ENCODE data around the gene ABITRAM. TPM values are rescaled to one million over a fixed set of nuclear protein-coding genes. Genes with fewer than 3 reads are reported as not detected.
"Not testable (repeated sequence)": the region's sequence is repeated elsewhere in the genome, so short reads cannot be mapped to it uniquely, and the experiment has no call there.

Gene ABITRAM
- total RNA-seq, 1 experiment from 2014 or later, result 15.5 TPM

DNA sequence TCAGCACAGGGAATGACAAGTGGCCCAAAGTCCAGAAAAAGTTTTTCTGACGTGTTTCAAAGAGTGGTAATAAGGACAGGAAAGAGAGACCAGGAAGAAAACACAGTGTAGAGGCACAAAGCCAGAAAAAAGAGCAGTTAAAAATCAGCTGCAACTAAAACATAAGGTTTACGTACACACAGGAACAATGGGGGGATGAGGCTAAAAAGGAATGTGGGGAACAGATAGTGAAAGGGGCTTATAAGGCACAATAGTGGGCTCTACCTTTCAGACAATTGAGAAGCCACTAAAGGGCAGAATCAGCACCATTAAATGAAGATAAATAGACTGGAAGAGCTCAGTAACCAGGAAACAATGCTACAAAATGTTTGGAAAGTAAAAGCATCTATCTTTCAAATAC lies 5.8 kb upstream of the ABITRAM start:
- DNase-seq (ENCODE audit: low spot score), result no peak

DNA sequence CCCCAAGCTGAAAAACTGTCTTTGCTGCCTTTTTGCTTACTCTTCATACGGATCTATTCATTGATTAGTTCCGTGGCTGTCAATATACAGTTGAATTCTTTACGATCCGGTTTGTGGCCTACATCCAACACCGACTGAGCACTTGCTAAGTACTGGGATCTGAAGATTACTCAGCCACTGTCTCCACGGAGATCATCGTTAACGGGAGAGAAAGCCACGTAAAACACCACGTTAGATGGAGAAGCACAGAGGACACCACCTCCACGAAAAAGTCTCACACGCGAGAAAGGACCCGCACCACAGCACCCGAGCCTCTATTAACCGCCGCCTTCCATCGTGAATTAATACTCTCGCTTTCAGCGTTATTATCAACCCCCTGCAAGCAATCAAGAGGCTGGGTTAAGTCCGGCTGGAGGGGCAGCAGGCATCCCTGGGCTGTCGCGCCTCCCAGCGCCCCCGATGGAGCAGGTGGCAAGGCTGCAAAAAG lies 926 bp upstream of the ABITRAM start:
- peak; percentile 23 for DNase-seq (ENCODE audit: low spot score)

DNA sequence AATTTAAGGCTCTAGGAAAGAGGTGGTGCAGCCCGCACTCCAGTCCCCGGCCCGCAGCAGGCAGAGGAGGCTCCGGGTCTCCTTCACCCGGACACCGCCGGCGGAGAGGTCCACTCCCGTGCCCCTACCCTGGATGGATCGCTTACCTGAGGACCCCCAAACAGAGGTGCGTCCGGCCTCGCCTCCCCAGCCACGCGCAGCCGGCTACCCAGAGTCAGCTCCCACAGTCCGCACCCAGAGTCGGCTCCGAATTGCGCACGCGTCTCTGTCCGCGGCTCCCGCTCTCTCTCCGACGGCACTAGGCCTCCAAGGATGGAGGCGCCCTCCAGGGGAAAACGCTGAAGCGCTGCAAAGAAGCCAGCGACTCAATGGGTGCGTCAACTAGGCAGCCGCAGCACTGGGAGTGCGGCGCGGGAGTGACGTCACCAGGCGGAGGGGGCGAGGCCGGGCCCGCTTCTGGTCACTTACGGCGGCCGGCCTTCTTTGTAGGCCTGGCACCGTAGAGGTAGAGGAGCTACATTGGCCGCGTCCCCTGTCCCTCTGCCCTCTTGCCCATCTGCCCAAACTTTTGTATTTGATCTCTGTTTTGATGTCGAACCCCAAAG lies 380 bp upstream of the ABITRAM start, which contains the start of gene ELP1:
Gene ELP1, minus strand, starts transcription at position 407 of the 605 bp plus-strand sequence. CDS start 2,978 bp downstream, outside the sequence.
- DNase-seq (ENCODE audit: low spot score), result peak; percentile 93

DNA sequence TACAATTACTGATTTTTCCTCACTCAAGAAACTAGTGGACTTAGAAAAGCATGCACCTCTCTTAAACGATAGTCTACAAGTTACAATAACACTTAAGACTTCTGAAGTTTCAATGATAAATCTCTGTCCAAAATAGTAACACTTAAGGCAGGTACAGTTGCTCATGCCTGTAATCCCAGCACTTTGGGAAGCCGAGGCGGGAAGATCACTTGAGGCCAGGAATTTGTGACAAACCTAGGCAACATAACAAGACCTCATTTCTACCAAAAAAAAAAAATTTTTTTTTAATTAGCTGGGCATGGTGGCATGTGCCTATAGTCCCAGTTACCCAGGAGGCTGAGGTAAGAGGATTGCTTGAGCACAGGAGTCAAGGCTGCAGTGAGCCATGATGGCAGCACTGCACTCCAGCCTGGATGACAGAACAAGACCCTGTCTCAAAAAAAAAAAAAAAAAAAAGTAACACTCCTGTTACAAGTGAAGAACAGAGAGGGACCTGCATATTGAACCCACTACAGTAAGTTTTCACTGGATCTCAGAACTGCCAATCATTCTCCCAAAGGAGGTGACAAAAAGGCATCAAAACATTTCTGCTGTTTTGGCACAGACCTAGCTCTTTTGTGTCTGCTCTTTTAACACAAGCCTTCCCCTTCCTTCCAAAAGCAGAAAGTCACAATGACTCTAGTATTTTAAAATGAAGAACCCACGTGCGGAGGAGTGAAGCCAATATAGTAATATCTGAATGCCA lies 3.5 kb downstream of the ABITRAM start:
- no peak for DNase-seq (ENCODE audit: low spot score)

DNA sequence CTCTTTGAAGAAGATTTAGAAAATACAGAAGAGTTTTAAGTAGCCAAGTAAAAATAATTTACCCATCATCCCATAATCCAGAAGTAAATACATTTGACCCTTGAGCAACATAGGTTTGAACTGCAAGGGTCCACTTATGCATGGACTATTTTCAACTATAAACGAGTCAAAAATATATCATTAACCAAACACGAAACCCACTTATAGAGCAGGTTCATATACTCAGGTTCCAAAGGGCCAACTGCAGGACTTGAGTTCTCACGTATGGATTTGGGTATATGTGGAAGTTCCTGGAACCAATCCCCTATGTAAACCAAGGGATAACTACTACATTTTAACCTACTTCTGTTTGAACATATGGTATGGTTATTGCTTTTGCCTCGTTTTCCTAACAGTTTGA lies 5.8 kb downstream of the ABITRAM start:
- DNase-seq (ENCODE audit: low spot score), result no peak

DNA sequence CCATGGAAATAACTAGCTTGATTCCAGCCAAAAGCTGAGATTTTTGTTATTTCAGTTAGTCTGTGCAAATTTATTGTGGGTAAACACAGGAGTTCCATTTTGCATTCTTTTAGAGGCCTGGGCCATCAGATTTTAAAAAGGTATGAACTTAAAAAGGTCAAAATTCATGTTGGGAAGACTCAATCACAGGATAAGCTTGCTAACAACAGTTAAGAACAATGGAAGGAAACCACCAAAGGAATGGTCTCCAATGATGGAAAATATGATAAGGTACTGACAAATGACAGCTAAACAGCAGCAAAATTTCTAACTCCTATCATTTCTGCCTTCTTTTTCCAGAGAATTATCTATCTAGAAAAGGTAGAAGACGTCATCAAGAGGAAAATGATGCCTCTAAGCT lies 16.0 kb downstream of the ABITRAM start:
- DNase-seq (ENCODE audit: low spot score), result no peak

DNA sequence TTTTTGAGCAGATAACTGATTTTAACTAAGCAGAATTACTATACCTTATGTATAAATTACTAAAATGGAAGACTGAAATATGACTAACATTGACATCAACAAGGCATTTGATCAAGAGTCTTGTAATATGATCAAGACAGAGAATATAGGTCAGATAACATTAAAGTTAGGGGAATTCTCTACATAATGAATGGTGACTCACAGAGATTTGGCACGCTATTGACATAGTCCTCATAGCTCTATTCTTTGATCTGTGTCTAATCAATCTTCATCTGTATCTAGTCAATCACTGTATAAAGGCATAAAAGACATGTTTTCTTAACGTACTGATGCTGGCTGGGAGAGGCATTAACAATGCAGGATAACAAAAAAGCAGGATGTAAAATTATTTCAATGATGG lies 17.4 kb downstream of the ABITRAM start:
- DNase-seq (ENCODE audit: low spot score), result no peak

DNA sequence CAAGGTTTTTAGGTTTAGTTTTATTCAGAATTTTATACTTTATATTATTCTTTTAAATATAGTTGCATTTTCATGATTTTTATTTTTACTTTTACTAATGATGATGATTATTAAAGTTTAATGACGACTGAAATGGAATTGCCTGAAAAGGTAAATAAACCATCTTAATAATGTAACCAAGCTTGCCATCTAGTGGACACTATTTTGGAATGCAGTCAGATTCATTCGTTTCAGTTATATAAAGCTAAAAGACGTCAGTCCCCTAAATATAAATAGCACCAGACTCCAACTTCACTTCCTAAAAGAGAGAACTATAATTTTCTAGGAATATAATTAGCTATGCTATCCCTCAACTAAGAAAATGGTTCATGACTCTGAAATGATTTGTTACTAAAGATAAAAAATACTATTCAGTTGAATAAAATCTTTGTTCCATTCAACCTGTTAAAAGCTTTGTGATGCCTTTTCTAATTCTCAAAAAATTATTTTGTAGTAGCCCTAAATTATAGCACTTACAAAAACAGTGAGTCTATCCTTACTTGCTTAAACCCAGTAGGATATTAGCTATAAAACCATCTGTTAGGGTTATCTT lies 19.9 kb downstream of the ABITRAM start:
- peak; percentile 60 for DNase-seq (ENCODE audit: low spot score)

DNA sequence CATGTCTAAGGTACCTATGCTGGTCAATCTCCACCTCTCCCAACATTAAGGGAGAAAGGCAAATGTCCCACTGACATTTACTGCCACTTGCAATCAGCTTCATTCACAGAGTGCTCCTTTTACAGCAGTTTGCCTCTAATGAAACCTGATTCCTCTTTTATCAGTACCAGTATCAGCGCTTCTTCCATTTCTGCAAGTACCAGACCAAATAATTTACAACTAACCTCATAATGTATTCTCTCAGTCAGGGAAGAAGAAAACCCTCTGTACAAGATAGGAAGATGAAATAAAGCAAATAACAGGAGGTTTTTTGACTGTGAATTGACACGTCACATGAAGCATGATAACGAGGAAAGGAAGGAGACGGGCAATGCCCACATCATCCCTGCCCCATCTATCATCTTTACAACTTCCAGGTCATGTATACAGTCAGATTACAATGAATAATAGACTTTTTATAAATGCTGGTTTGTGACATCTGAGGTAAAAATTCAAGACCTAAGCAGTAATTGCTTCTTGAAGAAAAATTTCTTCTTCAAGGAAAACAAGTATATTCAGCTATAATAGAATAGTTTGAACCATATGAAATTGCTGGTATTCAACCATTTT lies 21.9 kb downstream of the ABITRAM start:
- DNase-seq (ENCODE audit: low spot score), result no peak

DNA sequence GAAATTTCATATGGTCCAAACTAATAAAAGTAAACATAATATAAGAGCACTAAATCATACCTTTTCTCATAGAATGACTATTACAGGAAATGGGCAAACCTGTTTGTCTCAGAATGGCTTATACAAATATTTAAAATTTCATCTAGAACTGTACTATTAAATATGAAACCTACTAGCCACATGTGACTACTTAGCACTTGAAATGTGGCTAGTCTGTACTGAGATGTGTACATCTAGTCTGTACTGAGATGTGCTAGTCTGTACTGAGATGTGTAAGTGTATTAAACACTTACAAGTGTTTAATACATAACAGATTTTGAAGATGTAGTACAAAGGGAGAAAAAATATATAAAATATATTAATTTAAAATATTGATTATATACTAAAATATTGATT lies 22.4 kb downstream of the ABITRAM start:
- DNase-seq (ENCODE audit: low spot score), result no peak

DNA sequence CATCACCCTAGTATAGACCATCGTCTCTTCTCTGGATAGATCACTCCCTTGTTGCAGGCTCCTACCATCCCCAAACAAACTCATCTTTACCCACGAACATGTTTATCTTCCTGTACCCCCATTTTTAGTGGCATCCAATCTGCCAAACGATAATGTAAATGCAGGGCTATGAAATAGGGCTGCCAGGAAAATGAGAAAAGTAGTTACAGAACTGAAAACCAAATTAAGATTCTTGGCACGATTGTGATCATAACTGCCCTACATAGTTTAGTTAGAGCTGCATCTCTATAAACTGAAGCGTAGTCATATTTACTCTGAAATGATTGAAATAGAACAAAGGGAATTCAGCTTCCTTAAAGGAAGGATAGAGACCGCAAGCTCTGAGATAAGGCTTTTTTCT lies 26.1 kb downstream of the ABITRAM start:
- DNase-seq (ENCODE audit: low spot score), result no peak

DNA sequence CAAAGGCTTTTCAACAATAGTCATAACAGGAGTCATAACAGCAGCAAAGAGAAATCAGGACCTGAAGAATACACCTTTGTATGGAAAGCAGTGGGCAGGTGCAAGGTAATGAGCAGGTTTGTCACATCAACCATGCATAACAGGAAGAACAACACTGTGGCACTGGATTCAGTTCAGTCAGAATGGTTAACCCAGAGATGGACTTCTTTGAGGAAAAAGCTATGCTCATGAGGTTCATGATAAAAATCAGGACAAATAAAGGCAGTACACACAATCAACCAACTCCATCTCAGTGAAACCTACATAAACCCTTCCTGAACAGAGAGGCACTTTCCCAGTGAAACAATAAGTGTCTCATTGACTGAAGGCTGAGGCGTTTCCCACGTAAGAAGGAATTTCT lies 27.0 kb downstream of the ABITRAM start:
- DNase-seq (ENCODE audit: low spot score), result no peak

DNA sequence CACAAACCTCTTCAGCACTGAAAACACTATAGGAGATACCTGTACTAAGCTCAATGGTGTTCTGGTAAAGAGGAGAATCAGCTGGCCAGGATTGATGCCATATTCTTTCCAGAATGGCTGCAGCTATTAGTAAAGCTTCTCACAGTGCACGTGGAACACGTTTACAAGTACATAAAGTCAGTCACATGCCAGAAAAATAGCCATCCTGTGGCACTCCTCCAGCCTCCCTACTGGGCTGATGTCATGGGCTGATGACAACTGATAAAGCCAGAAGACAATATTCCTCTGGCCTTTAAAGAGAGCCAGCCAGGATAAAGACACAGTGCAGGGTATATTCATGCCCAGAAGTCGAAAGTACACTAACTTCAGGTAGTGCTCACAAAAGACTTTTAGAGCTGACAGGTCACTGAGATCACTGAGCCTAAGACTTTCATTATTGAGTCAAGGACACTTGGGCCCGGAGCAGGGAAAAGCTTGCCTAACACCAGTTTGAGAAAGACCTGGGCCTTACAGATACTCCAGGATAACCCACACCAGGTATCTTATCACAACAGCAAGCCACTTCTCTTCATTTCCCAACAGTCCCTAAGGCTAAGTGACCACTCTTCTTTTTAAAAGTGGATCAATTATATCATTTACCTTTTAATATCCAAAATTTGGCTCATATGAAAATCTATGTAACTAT lies 29.4 kb downstream of the ABITRAM start:
- DNase-seq (ENCODE audit: low spot score), result peak; percentile 35

DNA sequence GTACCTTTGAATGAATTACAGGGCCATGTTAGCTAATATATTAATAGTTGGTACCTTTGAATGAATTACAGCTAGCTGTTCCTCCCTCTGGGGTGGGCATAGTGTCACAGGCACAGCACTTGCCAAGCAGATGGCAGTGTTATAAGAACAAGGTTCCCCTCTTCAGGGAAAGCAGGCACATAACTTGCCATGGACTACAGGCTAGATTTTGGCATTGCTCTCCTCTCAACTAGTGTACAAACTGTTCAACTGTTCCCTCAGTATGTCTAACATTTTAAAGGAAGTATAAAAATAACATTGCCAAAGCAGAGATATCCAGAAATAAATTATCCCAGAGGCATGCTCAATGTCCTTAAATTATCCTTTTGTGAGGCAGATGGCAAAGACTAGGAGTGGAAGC lies 33.7 kb downstream of the ABITRAM start:
- no peak for DNase-seq (ENCODE audit: low spot score)

DNA sequence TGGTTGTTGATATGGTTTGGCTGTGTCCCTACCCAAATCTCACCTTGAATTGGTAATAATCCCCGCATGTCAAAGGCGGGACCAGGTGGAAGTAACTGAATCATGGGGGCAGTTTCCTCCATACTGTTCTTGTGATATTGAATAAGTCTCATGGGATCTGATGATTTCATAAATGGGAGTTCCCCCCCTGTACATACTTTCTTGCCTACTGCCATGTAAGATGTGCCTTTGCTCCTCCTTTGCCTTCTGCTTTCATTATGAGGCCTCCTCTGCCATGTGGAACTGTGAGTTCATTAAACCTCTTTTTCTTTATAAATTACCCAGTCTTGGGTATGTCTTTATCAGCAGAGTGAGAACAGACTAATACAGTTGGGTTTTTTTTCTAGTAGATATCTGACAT lies 37.2 kb downstream of the ABITRAM start:
- not testable (repeated sequence) for DNase-seq (ENCODE audit: low spot score)

DNA sequence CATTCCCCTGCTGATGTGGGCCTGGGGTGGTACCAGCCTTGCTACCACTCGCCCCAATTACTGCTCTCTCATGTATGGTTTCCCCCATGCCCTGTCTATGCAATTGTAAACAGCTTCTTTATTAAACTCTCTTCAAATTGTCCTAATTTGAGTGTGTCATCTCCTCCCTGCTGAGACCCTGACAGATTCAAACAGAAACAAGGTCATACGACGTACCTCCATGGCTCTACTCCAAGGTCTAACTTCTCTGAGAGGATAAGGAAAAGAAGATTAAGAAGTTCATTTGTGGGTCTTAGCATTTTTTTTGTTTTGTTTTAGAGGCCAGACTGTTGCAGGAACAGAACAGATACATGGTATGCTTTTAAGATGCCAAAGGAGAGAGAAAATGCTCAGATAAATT lies 38.0 kb downstream of the ABITRAM start:
- DNase-seq (ENCODE audit: low spot score), result no peak

DNA sequence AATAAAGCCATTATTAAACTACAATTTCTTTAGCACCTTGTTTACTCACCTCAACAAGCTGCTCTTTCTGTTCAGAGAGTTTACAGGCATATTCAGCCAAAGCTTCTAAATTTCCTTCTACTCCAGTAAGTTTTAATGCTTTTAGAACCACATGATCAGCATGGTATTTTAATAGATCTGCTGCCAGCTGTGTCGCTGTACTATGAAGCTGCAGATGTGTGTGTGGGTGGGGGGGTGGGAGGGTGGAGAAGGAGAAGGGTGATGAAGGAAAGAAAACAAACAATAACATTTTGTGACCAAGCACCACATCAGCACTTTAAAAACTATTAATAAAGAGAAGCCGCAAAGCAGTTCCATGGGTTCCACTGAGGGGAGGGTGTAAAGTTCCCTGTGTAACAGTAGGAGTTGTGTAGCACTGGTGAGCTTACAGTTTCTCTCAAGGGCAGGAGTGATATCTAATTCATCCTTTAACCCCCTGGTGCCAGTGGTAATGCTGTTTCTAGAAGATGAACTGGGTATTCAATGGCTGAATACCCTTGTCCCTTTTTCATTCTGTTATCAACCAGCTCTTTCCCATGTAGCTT lies 38.5 kb downstream of the ABITRAM start:
- DNase-seq (ENCODE audit: low spot score), result no peak

DNA sequence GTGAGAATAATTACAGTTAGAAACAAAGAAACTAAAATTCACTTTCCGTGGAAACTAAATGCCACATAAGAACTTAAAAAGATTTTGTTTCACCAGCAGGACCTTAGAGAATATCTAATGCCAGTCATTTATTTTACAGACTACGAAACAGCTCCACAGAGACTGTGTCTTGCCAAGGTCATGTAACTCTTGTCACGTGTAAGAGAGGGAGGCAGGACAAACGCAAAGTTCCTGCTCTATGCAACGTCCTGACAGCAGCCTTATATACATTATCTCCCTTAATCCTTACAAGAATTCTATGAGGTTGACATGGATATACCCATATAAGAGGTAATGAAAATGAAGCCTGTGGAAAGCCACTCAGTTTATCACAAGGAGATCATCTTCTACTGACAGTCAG lies 39.7 kb downstream of the ABITRAM start:
- DNase-seq (ENCODE audit: low spot score), result no peak

DNA sequence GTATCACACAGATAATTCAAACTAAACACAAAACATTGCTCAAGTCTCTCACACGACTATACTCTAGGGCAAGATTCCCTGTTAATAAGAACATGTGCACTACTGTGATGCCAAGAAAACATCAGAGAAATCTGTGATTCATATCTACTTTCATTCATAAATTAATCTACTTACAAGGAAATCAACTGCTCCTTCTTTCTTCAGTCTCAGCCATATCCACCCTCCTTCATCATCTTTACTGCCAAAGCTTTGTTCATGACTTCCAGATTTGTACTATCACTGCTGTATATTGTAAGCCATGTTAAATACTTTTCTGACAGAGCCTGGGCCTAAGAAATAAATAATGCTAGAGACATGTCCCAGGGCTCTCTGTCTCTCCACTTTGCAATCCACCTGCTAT lies 44.0 kb downstream of the ABITRAM start:
- DNase-seq (ENCODE audit: low spot score), result no peak

DNA sequence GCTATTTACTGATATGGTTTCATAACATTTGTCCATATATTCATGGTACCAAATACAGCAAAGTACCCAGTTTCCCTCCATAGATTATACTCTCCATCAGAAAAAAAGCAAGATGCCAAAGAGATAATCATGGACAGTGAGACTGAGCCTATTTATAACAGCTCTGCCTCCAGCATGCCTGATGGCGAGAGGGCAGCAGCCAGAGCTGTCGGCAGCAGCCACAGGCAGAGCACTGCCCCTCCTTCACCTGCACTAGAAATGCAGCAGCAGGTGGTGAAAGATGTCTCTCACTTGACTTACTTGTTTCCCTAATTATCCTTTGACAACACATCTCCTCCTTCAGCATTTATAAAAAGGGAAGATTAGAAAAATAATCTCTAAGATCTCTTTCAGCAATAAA lies 46.7 kb downstream of the ABITRAM start:
- DNase-seq (ENCODE audit: low spot score), result no peak

DNA sequence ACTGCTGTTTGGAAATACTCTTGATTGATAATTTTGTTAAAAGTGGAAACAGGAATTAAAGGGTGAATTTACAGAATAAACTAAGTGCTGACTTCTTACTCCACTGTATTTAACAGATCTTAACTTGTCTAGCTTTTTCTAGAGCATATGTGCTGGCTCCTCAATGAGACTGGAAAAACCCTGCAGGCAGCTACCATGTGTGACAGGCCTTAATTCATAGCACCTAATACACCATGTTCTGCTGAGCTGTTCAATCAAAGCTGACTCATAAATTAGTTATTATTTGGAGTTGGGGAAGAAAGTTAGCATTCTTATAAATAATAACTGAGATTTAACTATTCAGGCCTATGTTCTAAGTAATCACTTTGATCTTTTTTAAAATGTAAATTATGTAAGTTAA lies 49.7 kb downstream of the ABITRAM start:
- DNase-seq (ENCODE audit: low spot score), result no peak
